DND-41 (cell line): ENCODE measurements around the gene PRSS33.

Experiments
- ATAC-seq: fragments of 200-7000 bp; cut with Tn5 transposase; 3 replicates; pipeline ENCODE4 v1.9.1; 2021; ENCODE audit warnings: low read depth; ENCODE audit not compliant: insufficient read depth
- DNase-seq: peaks from one replicate; pipeline ENCODE4 v3.0.0-alpha.2; 2020
- H2AFZ ChIP-seq: 2 replicates; pipeline ENCODE4 v1.6.0; 2012; ENCODE audit warnings: low read depth, low read length
- H3K27ac ChIP-seq: 2 replicates; pipeline ENCODE4 v1.5.1; 2012; ENCODE audit warnings: low read length, inconsistent platforms
- H3K27me3 ChIP-seq: fragments of 200-600 bp; sonication (generic); 2 replicates; pipeline ENCODE4 v1.6.0; 2012; ENCODE audit warnings: low read length, mild to moderate bottlenecking, inconsistent platforms; ENCODE audit not compliant: insufficient read depth, poor library complexity
- H3K36me3 ChIP-seq: 2 replicates; pipeline ENCODE4 v1.5.1; 2012; ENCODE audit warnings: low read length, inconsistent platforms; ENCODE audit not compliant: insufficient read depth
- H3K4me1 ChIP-seq: 2 replicates; pipeline ENCODE4 v1.5.1; 2012; ENCODE audit warnings: mild to moderate bottlenecking, low read length; ENCODE audit not compliant: insufficient read depth
- H3K4me2 ChIP-seq: 2 replicates; pipeline ENCODE4 v1.6.0; 2012; ENCODE audit warnings: mild to moderate bottlenecking, moderate library complexity, low read length, inconsistent platforms; ENCODE audit not compliant: insufficient read depth
- H3K4me3 ChIP-seq, 2 experiments: fragments of 200-600 bp in 1 of 2; shearing (Covaris generic) in 1 of 2; 2 replicates each; pipeline ENCODE4 v1.5.1; 2012 to 2016; ENCODE audit warnings: inconsistent platforms in 2 of 2, low read length in 2 of 2, mild to moderate bottlenecking in 2 of 2, low read depth in 1 of 2, moderate library complexity in 1 of 2
- H3K79me2 ChIP-seq: 2 replicates; pipeline ENCODE4 v1.6.0; 2012; ENCODE audit warnings: low read length, inconsistent platforms; ENCODE audit not compliant: insufficient read depth
- H3K9ac ChIP-seq: 2 replicates; pipeline ENCODE4 v1.6.0; 2012; ENCODE audit warnings: low read depth, mild to moderate bottlenecking, inconsistent platforms, low read length, moderate library complexity
- H3K9me3 ChIP-seq: 2 replicates; pipeline ENCODE4 v1.5.1; 2012; ENCODE audit warnings: low read length, moderate library complexity, mild to moderate bottlenecking, inconsistent platforms; ENCODE audit not compliant: insufficient read depth, severe bottlenecking
- H4K20me1 ChIP-seq: 2 replicates; pipeline ENCODE4 v1.6.0; 2012; ENCODE audit warnings: low read length; ENCODE audit not compliant: insufficient read depth
- CTCF ChIP-seq: IDR thresholded peaks from 2 replicates; pipeline ENCODE4 v1.5.1; 2012; ENCODE audit warnings: borderline replicate concordance, low read length, moderate library complexity, mild to moderate bottlenecking; ENCODE audit not compliant: poor library complexity, severe bottlenecking; ENCODE audit errors: extremely low read depth
- EZH2 ChIP-seq: IDR thresholded peaks from 3 replicates; pipeline ENCODE4 v1.6.1; 2012; ENCODE audit warnings: borderline replicate concordance, low read depth, mild to moderate bottlenecking, moderate library complexity, low read length, inconsistent platforms; ENCODE audit not compliant: severe bottlenecking

The PRSS33 gene

GRCh38 chr16:2786061-2786825 lies 1.1 kb downstream of the PRSS33 start:
- Histone ChIP-seq H3K4me3 (no peak overlapping the region), H3K36me3 (no peaks in the 10 kb centered on the region), H3K9ac (no peak overlapping the region), H3K27me3 (peaks cover 13% of the 10 kb centered on the region), H2AFZ (no peak overlapping the region), H3K4me1 (no peaks in the 10 kb centered on the region), H3K27ac (no peak overlapping the region), H3K9me3 (no peaks in the 10 kb centered on the region), H3K4me2 (no peak overlapping the region), H4K20me1 (no peaks in the 10 kb centered on the region), H3K79me2 (no peaks in the 10 kb centered on the region)
- TF ChIP-seq CTCF (no peak), EZH2 (no peak)
- ATAC-seq: no peak
- DNase-seq: no peak

GRCh38 chr16:2785101-2785991 lies 2.0 kb downstream of the PRSS33 start:
- Histone ChIP-seq H3K36me3 (no peaks in the 10 kb centered on the region), H3K27me3 (peaks cover 7% of the 10 kb centered on the region), H3K79me2 (no peaks in the 10 kb centered on the region), H3K27ac (no peak overlapping the region), H3K9ac (no peak overlapping the region), H3K9me3 (no peaks in the 10 kb centered on the region), H3K4me3 (no peak overlapping the region), H2AFZ (no peak overlapping the region), H3K4me2 (no peak overlapping the region), H3K4me1 (no peaks in the 10 kb centered on the region), H4K20me1 (no peaks in the 10 kb centered on the region)
- ATAC-seq (0 out of 3 replicates have a peak, but pooled peaks have one; percentile 29), DNase-seq (no peak)
- TF ChIP-seq CTCF (peak; percentile 35), EZH2 (no peak)

GRCh38 chr16:2784358-2785100 lies 2.8 kb downstream of the PRSS33 start:
- no peaks in the 10 kb centered on the region for H3K9me3 ChIP-seq
- no peaks in the 10 kb centered on the region for H3K4me1 ChIP-seq
- H3K9ac ChIP-seq: no peak overlapping the region
- peaks cover 7% of the 10 kb centered on the region for H3K27me3 ChIP-seq
- H3K4me2 ChIP-seq: no peak overlapping the region
- no peak for DNase-seq
- no peaks in the 10 kb centered on the region for H4K20me1 ChIP-seq
- no peak overlapping the region for H3K27ac ChIP-seq
- H3K79me2 ChIP-seq: no peaks in the 10 kb centered on the region
- no peak overlapping the region for H3K4me3 ChIP-seq
- ATAC-seq: no peak
- no peak overlapping the region for H2AFZ ChIP-seq
- TF ChIP-seq CTCF (no peak), EZH2 (no peak)
- no peaks in the 10 kb centered on the region for H3K36me3 ChIP-seq
